Keratinocyte (primary cell): Measurements from ENCODE around the gene TCF7L2.

Experiments
- CTCF ChIP-seq, 3 experiments: IDR thresholded peaks in 1 of 3; conservative IDR thresholded peaks in 1 of 3; optimal IDR thresholded peaks in 1 of 3; 2 replicates in 2 of 3; 3 replicates in 1 of 3; pipeline versions ENCODE3 to v1.5.1; 2011; ENCODE audit warnings: low read length in 3 of 3, mild to moderate bottlenecking in 3 of 3, moderate library complexity in 2 of 3, control low read depth in 1 of 3, inconsistent platforms in 1 of 3; ENCODE audit not compliant: insufficient read depth in 2 of 3; ENCODE audit errors: extremely low read depth in 1 of 3
- EZH2 ChIP-seq: IDR thresholded peaks from one replicate; pipeline ENCODE4 v1.6.1; 2012; ENCODE audit warnings: inconsistent platforms, mild to moderate bottlenecking, low read length, moderate library complexity

DNA sequence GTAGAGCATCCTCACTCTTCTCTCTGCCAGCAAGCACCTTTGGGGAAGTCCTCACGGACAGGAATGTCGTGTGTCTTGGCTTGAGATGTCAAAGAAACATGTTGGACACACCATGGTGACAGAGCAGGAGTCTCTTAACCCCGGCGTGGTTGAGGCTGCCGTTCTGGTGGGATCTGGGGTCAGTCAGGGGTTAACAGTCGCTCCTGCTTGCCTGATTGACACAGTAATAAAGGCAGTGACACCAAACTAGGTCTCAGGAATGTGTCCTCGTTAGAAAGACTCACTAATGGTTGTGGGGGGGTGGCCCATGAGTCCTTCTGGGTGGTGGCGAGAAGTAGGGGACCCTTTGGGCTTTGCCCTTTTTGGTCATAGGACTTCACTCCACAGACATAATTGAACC lies 69.0 kb downstream of the TCF7L2 start:
- no peak for TF ChIP-seq EZH2
- no peak for TF ChIP-seq CTCF (optimal IDR thresholded peaks at IDR 0.05 in 1 of 3, IDR thresholded peaks at IDR 0.05 in 1 of 3, conservative IDR thresholded peaks at IDR 0.05 in 1 of 3; ENCODE audit: extremely low read depth in 1 of 3, insufficient read depth in 2 of 3, low read length in 3 of 3)
